HG02852 (cell line): ENCODE results near the gene KRT81.
"Not testable (repeated sequence)": the region's sequence is repeated elsewhere in the genome, so short reads cannot be mapped to it uniquely, and the experiment has no call there.

Experiments
- ATAC-seq: cut with Tn5 transposase; IDR thresholded peaks from one replicate; pipeline ENCODE4 v1.9.1; 2021; ENCODE audit warnings: mild to moderate bottlenecking, moderate library complexity; ENCODE audit not compliant: unreplicated experiment

The KRT81 gene

GRCh38 chr12:52244615-52244994 is 46.7 kb downstream of the KRT81 start:
- no peak for ATAC-seq

DNA sequence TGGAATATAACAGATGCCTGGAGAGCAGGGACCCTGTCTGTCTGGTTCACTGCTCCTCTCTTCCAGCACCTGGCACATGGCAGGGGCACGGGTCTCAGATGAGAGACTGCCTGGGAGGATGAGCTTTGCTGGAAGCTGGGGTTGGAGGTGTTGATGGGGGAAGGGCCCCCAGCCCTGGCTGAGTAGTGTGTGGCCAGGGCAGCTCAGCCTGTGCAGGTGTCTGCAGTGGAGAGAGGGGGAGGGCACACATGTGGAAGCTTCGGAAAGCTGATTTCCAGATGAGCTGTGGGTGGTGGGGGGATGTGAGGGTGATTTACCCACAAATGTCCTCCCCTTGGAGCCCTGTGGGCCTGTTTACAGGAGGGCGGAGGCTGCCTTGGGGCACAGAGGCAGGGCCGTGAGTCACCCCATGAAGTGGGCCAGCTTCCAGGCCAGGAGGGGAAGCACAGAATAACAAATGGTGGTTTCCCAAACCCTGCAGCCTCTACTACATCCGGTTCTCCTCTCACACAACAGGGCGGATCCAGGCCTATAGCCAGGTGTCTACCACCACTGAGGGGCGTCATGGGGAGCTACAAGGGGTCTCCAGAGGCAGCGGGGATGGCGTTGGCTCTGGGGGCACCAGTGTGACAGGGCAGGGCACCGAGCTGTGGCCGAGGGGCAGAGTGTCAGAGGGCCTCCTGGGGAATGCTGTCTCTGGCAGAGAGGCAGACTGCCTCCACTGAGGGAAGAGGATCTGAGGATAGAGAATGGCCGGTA is 47.3 kb downstream of the KRT81 start:
- ATAC-seq: peak; percentile 88

DNA sequence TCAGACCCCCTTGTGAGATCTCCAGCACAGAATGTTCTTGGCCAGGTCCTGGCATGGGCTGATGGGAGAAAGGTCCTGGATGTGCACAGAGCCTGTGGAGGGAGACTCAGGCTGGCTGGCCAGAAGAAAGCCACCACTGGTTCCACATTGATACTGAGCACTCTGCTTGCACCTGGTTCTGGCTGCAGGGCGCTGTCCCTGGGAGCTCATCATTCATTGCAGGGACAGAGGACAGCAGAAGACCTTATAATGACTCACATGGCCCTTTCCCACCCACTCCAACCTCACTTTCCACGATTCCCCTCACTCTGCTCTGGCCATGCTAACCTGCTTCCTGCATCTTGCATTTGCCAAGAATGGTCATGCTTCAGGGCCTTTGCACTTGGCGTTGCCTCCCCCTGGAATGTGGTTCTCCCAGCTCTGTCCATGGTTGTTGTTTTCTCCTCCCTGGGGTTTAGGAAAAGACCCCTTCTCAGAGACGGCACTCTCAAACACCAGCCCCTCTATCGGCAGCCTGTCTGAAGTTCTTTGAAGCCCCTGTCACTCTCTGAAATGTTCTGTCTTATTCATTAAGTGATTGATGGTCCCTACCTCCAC is 48.0 kb downstream of the KRT81 start:
- ATAC-seq: no peak

- ATAC-seq: no peak
Observed at GRCh38 chr12:52242442-52243258, 48.7 kb downstream of the KRT81 start.

- ATAC-seq: no peak
Observed at GRCh38 chr12:52241205-52241842, 50.0 kb downstream of the KRT81 start.

DNA sequence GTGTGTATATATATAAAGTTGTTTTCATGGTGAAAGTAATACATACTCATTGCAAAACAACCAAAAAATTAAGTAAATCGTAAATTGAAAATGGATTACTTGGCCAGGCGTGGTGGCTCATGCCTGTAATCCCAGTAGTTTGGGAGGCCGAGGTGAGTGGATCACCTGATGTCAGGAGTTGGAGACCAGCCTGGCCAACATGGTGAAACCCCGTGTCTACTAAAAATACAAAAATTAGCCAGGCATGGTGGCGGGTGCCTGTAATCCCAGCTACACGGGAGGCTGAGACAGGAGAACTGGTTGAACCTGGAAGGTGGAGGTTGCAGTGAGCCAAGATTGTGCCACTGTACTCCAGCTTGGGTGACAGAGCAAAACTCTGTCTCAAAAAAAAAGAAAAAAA is 51.1 kb downstream of the KRT81 start:
- ATAC-seq: not testable (repeated sequence)

DNA sequence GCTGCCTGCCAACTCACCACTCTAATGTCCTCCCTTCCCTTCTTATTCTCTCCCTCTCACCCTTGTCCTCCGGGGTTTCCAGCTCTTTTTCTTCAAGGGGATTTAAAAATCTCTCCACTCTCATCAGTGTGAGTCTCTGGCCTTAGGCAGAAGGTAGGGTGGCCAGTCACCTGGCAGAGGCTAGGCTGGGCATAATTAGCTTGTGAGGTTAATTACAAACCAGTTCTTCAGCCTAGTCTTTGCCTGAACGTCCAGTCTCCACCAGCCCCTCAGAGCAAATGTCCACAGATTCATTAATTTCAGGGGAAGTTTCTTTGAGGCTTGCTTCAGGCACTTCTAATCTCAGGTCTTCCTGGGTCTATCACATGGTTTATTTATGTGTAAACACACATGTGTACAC is 51.6 kb downstream of the KRT81 start:
- ATAC-seq: no peak

DNA sequence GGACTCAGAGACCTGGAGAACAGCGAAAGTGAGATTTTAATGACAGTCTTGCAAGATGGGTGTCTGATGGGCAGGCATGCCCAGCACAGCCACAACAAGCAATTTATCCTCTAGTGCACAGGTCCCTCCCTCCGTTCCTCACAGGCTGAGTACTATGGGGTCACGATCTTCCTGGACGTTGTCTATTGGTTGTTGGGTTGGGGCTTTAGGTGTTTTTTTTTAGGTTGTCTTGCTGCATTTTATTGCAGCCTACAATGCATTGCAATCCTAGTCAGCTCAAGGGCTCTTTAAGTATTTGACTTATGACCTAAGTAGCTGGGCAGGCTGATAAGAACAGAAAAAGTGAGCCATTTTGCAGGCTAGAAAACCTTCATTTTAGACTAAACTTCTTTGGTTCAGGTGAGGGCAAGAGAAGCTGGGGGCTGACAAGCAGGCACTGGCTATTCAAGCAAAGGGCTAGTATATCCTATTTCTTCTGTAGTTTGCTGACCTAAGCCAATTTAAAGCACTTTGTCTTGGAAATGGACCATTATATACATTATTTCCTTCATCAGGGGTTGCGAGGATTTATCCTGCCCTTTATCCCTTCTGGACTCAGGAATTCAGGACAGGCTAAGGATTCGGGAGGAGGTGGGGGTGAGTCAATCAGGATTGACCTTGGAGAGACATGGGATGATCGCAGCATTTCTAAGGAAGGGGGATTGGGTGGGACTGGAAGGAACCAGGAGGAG is 52.3 kb downstream of the KRT81 start:
- no peak for ATAC-seq

DNA sequence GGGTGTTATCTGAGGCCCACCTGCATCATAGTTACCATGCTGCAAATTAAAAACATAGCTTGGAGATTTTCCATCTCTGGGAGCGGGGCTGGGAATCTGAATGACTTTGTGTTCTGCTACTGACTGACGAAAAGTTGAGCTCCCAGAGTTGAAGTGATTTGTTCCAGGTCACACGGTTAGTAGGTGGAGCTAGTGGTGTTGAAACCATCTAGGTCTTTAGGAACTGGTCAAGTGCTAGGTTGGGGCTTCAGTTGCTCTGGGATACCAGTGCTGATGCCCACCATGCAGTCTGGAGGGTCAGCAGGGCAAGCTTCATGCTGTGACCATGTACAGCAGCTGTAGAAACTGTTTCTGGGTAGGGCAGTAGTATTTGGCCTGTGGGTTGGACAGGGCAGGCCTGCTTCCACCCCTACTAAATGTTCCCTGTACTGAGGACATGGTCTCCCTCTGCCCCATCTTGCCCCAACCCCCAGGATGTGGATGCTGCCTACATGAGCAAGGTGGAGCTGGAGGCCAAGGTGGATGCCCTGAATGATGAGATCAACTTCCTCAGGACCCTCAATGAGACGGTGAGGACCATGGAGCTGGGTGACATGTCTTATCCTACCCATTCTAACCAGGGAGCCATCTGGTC is 53.0 kb downstream of the KRT81 start:
- ATAC-seq: no peak

DNA sequence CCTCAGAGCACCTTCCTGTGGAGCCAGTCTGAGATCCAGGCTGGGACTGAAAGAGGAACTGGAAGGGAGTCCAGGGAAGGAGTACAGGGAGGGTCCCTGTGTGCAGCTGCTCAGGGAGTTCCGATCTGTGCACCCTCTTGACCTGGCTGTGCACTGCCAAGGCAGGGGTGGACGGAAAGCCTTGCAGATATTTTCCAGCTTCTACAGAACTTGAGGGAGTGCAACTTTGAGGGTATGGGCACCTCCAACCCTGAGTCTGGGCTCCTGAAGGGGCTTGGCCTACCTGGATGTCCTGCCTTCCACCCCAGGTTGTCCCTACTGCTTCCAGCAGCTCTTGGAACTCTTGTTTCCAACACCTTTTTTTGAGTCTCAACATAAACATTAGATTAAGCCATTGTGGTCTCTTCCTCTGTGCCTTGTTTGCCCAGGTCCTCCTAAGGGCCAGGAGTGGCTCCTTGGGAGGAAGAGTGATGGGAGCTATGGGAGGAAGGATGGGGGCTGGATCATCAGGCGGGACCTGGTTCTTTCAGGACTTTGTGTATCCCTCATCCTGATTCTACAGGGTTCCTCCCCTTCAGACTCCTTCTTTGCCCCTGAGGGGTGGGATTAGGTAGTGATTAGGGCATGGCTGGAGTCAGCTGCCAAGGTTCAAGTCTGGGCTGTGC is 54.8 kb downstream of the KRT81 start:
- no peak for ATAC-seq
